Loucy (cell line): ENCODE data around the gene DSC1.

Source experiments
- H2AFZ ChIP-seq: fragments of 200-600 bp; sonication (generic); 2 replicates; pipeline ENCODE4 v1.6.0; 2016; ENCODE audit warnings: antibody characterized with exemption, mild to moderate bottlenecking, low read length, moderate library complexity
- H3F3A ChIP-seq: fragments of 200-600 bp; 2 replicates; pipeline ENCODE4 v1.6.0; 2016; ENCODE audit warnings: antibody characterized with exemption, low read depth, mild to moderate bottlenecking
- H3K27me3 ChIP-seq: fragments of 200-600 bp; sonication (generic); 2 replicates; pipeline ENCODE4 v1.6.1; 2014; ENCODE audit warnings: low read length, mild to moderate bottlenecking; ENCODE audit not compliant: insufficient read depth, poor library complexity, severe bottlenecking
- H3K36me3 ChIP-seq: fragments of 200-600 bp; sonication (generic); 2 replicates; pipeline ENCODE4 v1.6.1; 2016; ENCODE audit warnings: low read length; ENCODE audit not compliant: insufficient read depth
- H3K4me1 ChIP-seq: fragments of 200-600 bp; sonication (generic); 2 replicates; pipeline ENCODE4 v1.5.1; 2014; ENCODE audit warnings: low read length, mild to moderate bottlenecking; ENCODE audit not compliant: insufficient read depth, poor library complexity, severe bottlenecking
- H3K4me2 ChIP-seq: fragments of 200-600 bp; sonication (generic); 2 replicates; pipeline ENCODE4 v1.6.0; 2014; ENCODE audit warnings: antibody characterized with exemption, low read length, low read depth, mild to moderate bottlenecking; ENCODE audit not compliant: poor library complexity, severe bottlenecking
- H3K4me3 ChIP-seq: fragments of 200-600 bp; sonication (generic); 2 replicates; pipeline ENCODE4 v1.5.1; 2014; ENCODE audit warnings: low read length, mild to moderate bottlenecking, mixed read lengths; ENCODE audit not compliant: poor library complexity, severe bottlenecking
- H3K79me2 ChIP-seq: fragments of 200-600 bp; sonication (generic); 2 replicates; pipeline ENCODE4 v1.6.1; 2014; ENCODE audit warnings: low read length; ENCODE audit not compliant: insufficient read depth
- H3K9ac ChIP-seq: fragments of 200-600 bp; sonication (generic); 2 replicates; pipeline ENCODE4 v1.6.0; 2014; ENCODE audit warnings: mild to moderate bottlenecking, low read depth, low read length, moderate library complexity; ENCODE audit not compliant: poor library complexity, severe bottlenecking
- H3K9me2 ChIP-seq: fragments of 200-600 bp; sonication (generic); replicated peaks from 2 replicates; pipeline ENCODE4 v1.6.1; 2016; ENCODE audit warnings: low read depth, low read length, mixed read lengths
- H3K9me3 ChIP-seq: fragments of 200-600 bp; sonication (generic); 2 replicates; pipeline ENCODE4 v1.6.1; 2014; ENCODE audit warnings: mild to moderate bottlenecking, antibody characterized with exemption, low read length, low read depth; ENCODE audit not compliant: insufficient read depth
- H4K20me1 ChIP-seq: fragments of 200-600 bp; sonication (generic); 2 replicates; pipeline ENCODE4 v1.6.0; 2014; ENCODE audit warnings: antibody characterized with exemption, low read length, mild to moderate bottlenecking; ENCODE audit not compliant: insufficient read depth, poor library complexity, severe bottlenecking
- EZH2phosphoT487 ChIP-seq: fragments of 200-600 bp; IDR thresholded peaks from 2 replicates; pipeline ENCODE4 v1.6.1; 2018; ENCODE audit warnings: antibody characterized with exemption, mild to moderate bottlenecking, moderate library complexity, borderline replicate concordance
- TF ChIP-seq, protein P1 (sequence below): fragments of 200-600 bp; sonication (generic); conservative IDR thresholded peaks from 2 replicates; pipeline ENCODE4 v1.5.1; 2014; ENCODE audit warnings: mild to moderate bottlenecking, antibody characterized with exemption, low read length

Gene DSC1

DNA sequence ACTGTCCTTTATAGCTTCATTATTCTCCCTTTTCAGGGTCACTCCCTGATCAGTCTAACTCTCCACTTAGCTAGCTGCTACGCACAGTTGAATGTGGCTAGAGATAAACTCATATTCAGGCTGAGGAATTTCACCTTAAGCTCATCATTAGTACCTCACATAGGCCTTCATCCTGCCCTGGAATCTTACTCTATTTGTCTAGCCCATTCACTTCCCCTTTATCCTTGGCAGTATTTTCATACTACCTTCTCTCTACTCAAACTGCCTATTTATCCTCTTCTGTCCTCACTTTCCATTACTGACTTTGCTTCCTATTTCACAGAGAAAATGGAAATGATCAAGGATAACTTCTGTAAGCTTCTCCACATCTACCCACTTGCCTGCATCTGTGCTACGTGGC, 49.9 kb downstream of the DSC1 start:
- no peaks in the 10 kb centered on the region for H4K20me1 ChIP-seq
- no peak overlapping the region for H2AFZ ChIP-seq
- no peaks in the 10 kb centered on the region for H3F3A ChIP-seq
- H3K9ac ChIP-seq = no peak overlapping the region
- no peaks in the 10 kb centered on the region for H3K4me1 ChIP-seq
- no peaks in the 10 kb centered on the region for H3K9me2 ChIP-seq
- H3K4me3 ChIP-seq = no peak overlapping the region
- H3K79me2 ChIP-seq = no peaks in the 10 kb centered on the region
- H3K27me3 ChIP-seq = no peaks in the 10 kb centered on the region
- TF ChIP-seq EZH2phosphoT487 = no peak
- TF ChIP-seq, protein P1, sequence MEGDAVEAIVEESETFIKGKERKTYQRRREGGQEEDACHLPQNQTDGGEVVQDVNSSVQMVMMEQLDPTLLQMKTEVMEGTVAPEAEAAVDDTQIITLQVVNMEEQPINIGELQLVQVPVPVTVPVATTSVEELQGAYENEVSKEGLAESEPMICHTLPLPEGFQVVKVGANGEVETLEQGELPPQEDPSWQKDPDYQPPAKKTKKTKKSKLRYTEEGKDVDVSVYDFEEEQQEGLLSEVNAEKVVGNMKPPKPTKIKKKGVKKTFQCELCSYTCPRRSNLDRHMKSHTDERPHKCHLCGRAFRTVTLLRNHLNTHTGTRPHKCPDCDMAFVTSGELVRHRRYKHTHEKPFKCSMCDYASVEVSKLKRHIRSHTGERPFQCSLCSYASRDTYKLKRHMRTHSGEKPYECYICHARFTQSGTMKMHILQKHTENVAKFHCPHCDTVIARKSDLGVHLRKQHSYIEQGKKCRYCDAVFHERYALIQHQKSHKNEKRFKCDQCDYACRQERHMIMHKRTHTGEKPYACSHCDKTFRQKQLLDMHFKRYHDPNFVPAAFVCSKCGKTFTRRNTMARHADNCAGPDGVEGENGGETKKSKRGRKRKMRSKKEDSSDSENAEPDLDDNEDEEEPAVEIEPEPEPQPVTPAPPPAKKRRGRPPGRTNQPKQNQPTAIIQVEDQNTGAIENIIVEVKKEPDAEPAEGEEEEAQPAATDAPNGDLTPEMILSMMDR = no peak
- H3K36me3 ChIP-seq = no peaks in the 10 kb centered on the region
- no peak overlapping the region for H3K4me2 ChIP-seq
- no peaks in the 10 kb centered on the region for H3K9me3 ChIP-seq

DNA sequence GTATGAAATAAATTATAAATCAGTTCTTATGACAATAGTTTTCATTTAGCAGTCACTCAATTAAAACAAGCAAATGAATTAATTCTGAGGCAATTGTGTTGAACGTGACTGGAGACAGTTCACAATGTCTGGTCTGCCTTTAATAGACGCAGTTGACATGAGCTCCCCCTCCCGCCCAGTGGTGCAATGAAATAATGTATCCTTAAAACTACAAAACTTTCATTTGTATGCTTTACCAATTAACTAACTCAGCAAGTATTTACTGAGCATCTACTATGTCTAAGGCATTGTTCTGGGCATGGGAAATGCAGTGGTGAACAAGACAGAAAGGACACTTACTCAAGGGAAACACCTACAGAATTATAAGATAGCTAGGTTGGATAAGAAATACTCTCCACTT, 56.9 kb downstream of the DSC1 start:
- Histone ChIP-seq H3K4me3 (no peak overlapping the region), H3K4me2 (no peak overlapping the region), H3K9me3 (no peaks in the 10 kb centered on the region), H3K9ac (no peak overlapping the region), H2AFZ (no peak overlapping the region), H3K27me3 (no peaks in the 10 kb centered on the region), H3K4me1 (no peaks in the 10 kb centered on the region), H4K20me1 (no peaks in the 10 kb centered on the region), H3K79me2 (no peaks in the 10 kb centered on the region), H3F3A (no peaks in the 10 kb centered on the region), H3K9me2 (no peaks in the 10 kb centered on the region), H3K36me3 (no peaks in the 10 kb centered on the region)
- TF ChIP-seq, protein P1 = no peak
- TF ChIP-seq EZH2phosphoT487 = no peak

DNA sequence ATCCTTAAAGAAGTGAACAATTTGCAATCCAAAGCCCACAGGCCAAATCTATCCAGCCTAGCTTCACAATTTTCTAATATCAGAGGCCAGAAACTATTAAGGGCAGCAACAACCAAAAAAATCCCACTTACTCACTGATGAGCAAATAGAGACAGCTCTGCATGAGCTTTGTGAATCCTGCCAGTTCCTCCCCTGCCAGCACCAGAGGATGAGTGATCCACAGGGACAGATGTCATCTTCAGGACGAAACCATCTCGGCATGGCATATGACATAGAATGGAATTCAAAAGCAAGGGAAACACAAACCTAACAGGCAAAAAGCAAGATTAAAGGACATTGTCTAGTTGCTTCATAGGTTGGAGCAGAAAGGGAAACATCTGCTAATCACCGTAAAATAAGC, 58.2 kb downstream of the DSC1 start:
- no peaks in the 10 kb centered on the region for H3F3A ChIP-seq
- no peaks in the 10 kb centered on the region for H3K9me2 ChIP-seq
- no peak overlapping the region for H3K4me3 ChIP-seq
- no peaks in the 10 kb centered on the region for H3K27me3 ChIP-seq
- no peaks in the 10 kb centered on the region for H3K36me3 ChIP-seq
- no peaks in the 10 kb centered on the region for H3K4me1 ChIP-seq
- TF ChIP-seq, protein P1 = no peak
- TF ChIP-seq EZH2phosphoT487 = no peak
- H2AFZ ChIP-seq = no peak overlapping the region
- H3K4me2 ChIP-seq = no peak overlapping the region
- no peaks in the 10 kb centered on the region for H3K79me2 ChIP-seq
- H3K9ac ChIP-seq = no peak overlapping the region
- no peaks in the 10 kb centered on the region for H3K9me3 ChIP-seq
- H4K20me1 ChIP-seq = no peaks in the 10 kb centered on the region
